Activated CD4-positive, alpha-beta memory T cell treated with anti-CD3 and anti-CD28 coated beads for 36 hours (primary cell): ENCODE measurements around the gene LRP1. TPM values are rescaled to one million over a fixed set of nuclear protein-coding genes. Genes with fewer than 3 reads are reported as not detected.

Experiments
- CTCF ChIA-PET: fragments of 350-600 bp; sonication (Branson Sonifier 250); formaldehyde crosslinking; loops from one replicate; lab custom pipeline; 2021; ENCODE audit warnings: antibody characterized with exemption, inconsistent platforms; lab: Charles Lee
- POLR2A ChIA-PET: fragments of 350-600 bp; sonication (Branson Sonifier 250); formaldehyde crosslinking; loops from one replicate; lab custom pipeline; 2021; ENCODE audit warnings: antibody characterized with exemption; lab: Charles Lee
- DNase-seq: peaks from one replicate; pipeline ENCODE4 v3.0.0-alpha.2; 2020
- H3K27ac Mint-ChIP-seq: one replicate; pipeline ENCODE4 v1.8.0; 2021; ENCODE audit warnings: mixed read lengths
- H3K27me3 Mint-ChIP-seq: one replicate; pipeline ENCODE4 v1.8.0; 2021; ENCODE audit warnings: mixed read lengths
- H3K36me3 Mint-ChIP-seq: one replicate; pipeline ENCODE4 v1.8.0; 2021; ENCODE audit warnings: mixed read lengths
- H3K4me1 Mint-ChIP-seq: one replicate; pipeline ENCODE4 v1.8.0; 2021; ENCODE audit warnings: low read depth, mixed read lengths
- H3K4me3 Mint-ChIP-seq: one replicate; pipeline ENCODE4 v1.8.0; 2021; ENCODE audit warnings: mild to moderate bottlenecking, mixed read lengths
- H3K9me3 Mint-ChIP-seq: one replicate; pipeline ENCODE4 v1.8.0; 2021; ENCODE audit warnings: mixed read lengths
- intact Hi-C: fragments of 100-400 bp; cut with micrococcal nuclease; formaldehyde crosslinking; loops from one replicate; pipeline ENCODE4 v1.15.1; 2023
- total RNA-seq, 2 experiments: library from RNA; stranded (reverse); gene quantifications; one replicate each; pipeline ENCODE4 v1.2.3, GENCODE V29; 2021

The LRP1 gene
- total RNA-seq, 2 experiments from 2014 or later, result 1.4 TPM

GRCh38 chr12:57224973-57225679 lies 96.8 kb downstream of the LRP1 start:
- Mint-ChIP-seq H3K9me3 (no peaks in the 10 kb centered on the region), H3K4me1 (peaks cover 35% of the 10 kb centered on the region), H3K27me3 (peaks cover 61% of the 10 kb centered on the region), H3K4me3 (peak overlapping the region; percentile 55), H3K36me3 (peaks cover 9% of the 10 kb centered on the region), H3K27ac (no peak overlapping the region)
- POLR2A ChIA-PET, result interaction anchor here (0.9 to 1.2 kb wide), 2 partner anchors 16 to 18 kb away, joined by 4 to 5 read pairs; no protein-coding TSS in a partner anchor
- CTCF ChIA-PET, result interaction anchor here (1.1 to 13.3 kb wide), 6 partner anchors 9 to 234 kb away, joined by 4 to 447 read pairs (median 8); partner anchors contain the start of genes GLI1, NXPH4 and STAT6
- intact Hi-C loops, result loop anchor here (1.0 to 5.0 kb wide), 3 partner anchors 10 to 138 kb away; partner anchors contain the start of gene NAB2
- DNase-seq, result peak; percentile 75

DNA sequence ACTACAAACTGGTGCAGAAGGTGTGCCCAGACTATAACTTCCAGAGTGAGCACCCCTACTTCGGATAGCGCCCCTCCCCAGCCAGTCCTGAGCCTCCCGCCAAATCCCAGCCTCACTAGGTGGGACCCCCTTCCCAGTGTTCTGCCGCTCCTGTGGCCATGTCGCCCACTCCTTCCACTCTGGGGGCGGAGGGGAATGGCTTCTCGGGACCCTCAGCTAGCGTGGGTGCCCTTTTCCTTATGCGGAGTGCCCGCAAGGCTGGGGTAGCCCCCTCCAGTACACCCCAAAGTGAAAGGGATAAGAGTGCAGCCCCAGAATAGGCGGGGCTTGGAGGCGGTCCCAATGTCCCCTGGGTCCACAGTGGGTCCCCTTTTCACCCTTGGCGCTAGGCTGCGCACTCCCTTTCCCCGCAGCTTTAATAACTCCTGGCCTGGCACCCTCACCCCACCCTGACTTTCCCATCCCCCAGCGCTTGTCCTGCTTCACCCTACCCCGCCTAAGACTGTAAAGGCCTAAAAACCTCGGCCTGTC lies 97.5 kb downstream of the LRP1 start:
- H3K27ac Mint-ChIP-seq, result no peak overlapping the region
- H3K36me3 Mint-ChIP-seq, result peaks cover 15% of the 10 kb centered on the region
- peak overlapping the region; percentile 23 for H3K4me3 Mint-ChIP-seq
- peaks cover 58% of the 10 kb centered on the region for H3K27me3 Mint-ChIP-seq
- ChIA-PET CTCF (interaction anchor here (2.9 to 13.3 kb wide), 3 partner anchors 11 to 227 kb away, joined by 9 to 447 read pairs (median 175); partner anchors contain the start of gene NXPH4), POLR2A (interaction anchor here (1.2 to 1.3 kb wide), 3 partner anchors 12 to 17 kb away, joined by 3 to 8 read pairs (median 4); no protein-coding TSS in a partner anchor)
- intact Hi-C loops, result loop anchor here (1.0 to 5.0 kb wide), 3 partner anchors 10 to 138 kb away; partner anchors contain the start of gene NAB2
- no peak for DNase-seq
- no peaks in the 10 kb centered on the region for H3K9me3 Mint-ChIP-seq
- H3K4me1 Mint-ChIP-seq, result peaks cover 38% of the 10 kb centered on the region

- Mint-ChIP-seq H3K27ac (no peak overlapping the region), H3K9me3 (no peaks in the 10 kb centered on the region), H3K4me3 (peak overlapping the region; percentile 24), H3K4me1 (peaks cover 42% of the 10 kb centered on the region), H3K27me3 (peaks cover 48% of the 10 kb centered on the region), H3K36me3 (peaks cover 25% of the 10 kb centered on the region)
- intact Hi-C loops, result loop anchor here (5.0 kb wide), 1 partner anchor 139 kb away; the partner anchor contains the start of gene NAB2
- CTCF ChIA-PET, result interaction anchor here (11.5 to 13.3 kb wide), 2 partner anchors 12 to 14 kb away, joined by 175 to 447 read pairs; partner anchors contain the start of gene NXPH4
- POLR2A ChIA-PET, result interaction anchor here (0.6 to 1.9 kb wide), 5 partner anchors 11 to 24 kb away, joined by 3 to 8 read pairs (median 5); partner anchors contain the start of gene STAC3
- DNase-seq, result no peak
These were observed 98.5 kb downstream of the LRP1 start for GRCh38 chr12:57226588-57227314.

- no peak overlapping the region for H3K4me3 Mint-ChIP-seq
- CTCF ChIA-PET, result interaction anchor here (0.9 to 13.3 kb wide), 3 partner anchors 13 to 231 kb away, joined by 5 to 447 read pairs (median 175); partner anchors contain the start of gene NXPH4
- H3K4me1 Mint-ChIP-seq, result peaks cover 48% of the 10 kb centered on the region
These were observed 99.2 kb downstream of the LRP1 start for GRCh38 chr12:57227315-57228115.

DNA sequence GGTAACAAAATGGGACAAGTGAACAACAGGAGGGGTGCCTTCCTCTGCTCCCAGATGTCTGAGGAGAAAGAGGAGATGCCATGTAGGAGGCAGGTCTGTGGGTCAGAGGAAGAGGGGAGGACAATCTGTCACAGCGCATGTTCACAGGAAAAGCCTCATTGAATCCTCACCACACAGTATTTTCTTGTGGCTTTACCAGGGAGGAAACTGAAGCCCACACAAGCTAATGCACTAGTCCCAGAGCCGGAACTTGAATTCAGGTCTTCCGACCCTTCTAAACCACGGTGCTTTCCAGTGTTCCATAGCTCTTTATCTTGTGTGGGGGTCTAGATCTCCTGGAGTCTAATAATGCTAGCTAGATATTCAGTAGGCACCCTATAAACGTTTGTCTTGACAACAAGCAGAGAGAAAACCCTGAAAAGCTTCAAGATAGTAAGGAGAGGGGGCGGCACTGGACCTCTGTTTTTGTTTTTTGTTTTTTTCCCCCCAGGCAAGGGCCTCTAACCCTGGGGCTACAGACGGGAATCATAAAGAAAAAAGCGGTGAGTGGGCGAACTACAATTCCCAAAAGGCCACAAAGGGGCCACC lies 100.9 kb downstream of the LRP1 start:
- ChIA-PET POLR2A (interaction anchor here (0.8 to 3.5 kb wide), 8 partner anchors 8 to 251 kb away, joined by 3 to 38 read pairs (median 6); partner anchors contain the start of genes ARHGAP9 and STAT6), CTCF (interaction anchor here (0.5 to 13.3 kb wide), 11 partner anchors 10 to 600 kb away, joined by 3 to 447 read pairs (median 4); partner anchors contain the start of genes GLI1 and NXPH4)
- Mint-ChIP-seq H3K9me3 (no peaks in the 10 kb centered on the region), H3K36me3 (peaks cover 49% of the 10 kb centered on the region), H3K4me1 (peaks cover 54% of the 10 kb centered on the region), H3K27me3 (peaks cover 26% of the 10 kb centered on the region), H3K27ac (peak overlapping the region; percentile 94), H3K4me3 (peak overlapping the region; percentile 98)
- intact Hi-C loops, result loop anchor here (1.0 to 5.0 kb wide), 2 partner anchors 10 to 142 kb away; partner anchors contain the start of gene NAB2
- no peak for DNase-seq

More at GRCh38 chr12:57227315-57228115, 99.2 kb downstream of the LRP1 start:
- Mint-ChIP-seq H3K27ac (no peak overlapping the region), H3K27me3 (peaks cover 40% of the 10 kb centered on the region), H3K9me3 (no peaks in the 10 kb centered on the region), H3K36me3 (peaks cover 32% of the 10 kb centered on the region)
- DNase-seq, result no peak
- POLR2A ChIA-PET, result interaction anchor here (1.3 to 1.9 kb wide), 2 partner anchors 12 to 15 kb away, joined by 6 to 8 read pairs; no protein-coding TSS in a partner anchor
- intact Hi-C loops, result loop anchor here (5.0 kb wide), 1 partner anchor 140 kb away; the partner anchor contains the start of gene NAB2

GRCh38 chr12:57229634-57230380 lies 101.5 kb downstream of the LRP1 start, which contains the start of gene SHMT2:
Gene SHMT2 (plus strand): TSS chr12:57229711. CDS start chr12:57229779, 68 bp downstream.
- ChIA-PET POLR2A (interaction anchor here (0.8 to 3.5 kb wide), 10 partner anchors 8 to 546 kb away, joined by 3 to 38 read pairs (median 6); partner anchors contain the start of genes ARHGAP9 and STAT6), CTCF (interaction anchor here (0.5 to 13.3 kb wide), 11 partner anchors 10 to 601 kb away, joined by 3 to 447 read pairs (median 4); partner anchors contain the start of genes GLI1 and NXPH4)
- DNase-seq, result peak; percentile 96
- Mint-ChIP-seq H3K4me1 (peaks cover 56% of the 10 kb centered on the region), H3K9me3 (no peaks in the 10 kb centered on the region), H3K27ac (peak within 1 kb of the TSS; percentile 94), H3K27me3 (peaks cover 20% of the 10 kb centered on the region), H3K36me3 (peaks cover 55% of the 10 kb centered on the region), H3K4me3 (peak within 1 kb of the TSS; percentile 98)
- intact Hi-C loops, result loop anchor here (1.0 to 5.0 kb wide), 2 partner anchors 9 to 143 kb away; partner anchors contain the start of gene NAB2

- CTCF ChIA-PET, result interaction anchor here (1.2 to 13.3 kb wide), 7 partner anchors 10 to 229 kb away, joined by 3 to 447 read pairs (median 7); partner anchors contain the start of genes GLI1 and NXPH4
- Mint-ChIP-seq H3K4me3 (peak overlapping the region; percentile 98), H3K4me1 (peaks cover 54% of the 10 kb centered on the region), H3K36me3 (peaks cover 58% of the 10 kb centered on the region), H3K27ac (peak overlapping the region; percentile 94), H3K27me3 (peaks cover 16% of the 10 kb centered on the region), H3K9me3 (no peaks in the 10 kb centered on the region)
- intact Hi-C loops, result no loop called here
- no peak for DNase-seq
- POLR2A ChIA-PET, result interaction anchor here (1.0 to 3.5 kb wide), 6 partner anchors 9 to 547 kb away, joined by 3 to 38 read pairs (median 8); partner anchors contain the start of genes ARHGAP9 and STAT6
These were observed 102.3 kb downstream of the LRP1 start for GRCh38 chr12:57230381-57231155.

DNA sequence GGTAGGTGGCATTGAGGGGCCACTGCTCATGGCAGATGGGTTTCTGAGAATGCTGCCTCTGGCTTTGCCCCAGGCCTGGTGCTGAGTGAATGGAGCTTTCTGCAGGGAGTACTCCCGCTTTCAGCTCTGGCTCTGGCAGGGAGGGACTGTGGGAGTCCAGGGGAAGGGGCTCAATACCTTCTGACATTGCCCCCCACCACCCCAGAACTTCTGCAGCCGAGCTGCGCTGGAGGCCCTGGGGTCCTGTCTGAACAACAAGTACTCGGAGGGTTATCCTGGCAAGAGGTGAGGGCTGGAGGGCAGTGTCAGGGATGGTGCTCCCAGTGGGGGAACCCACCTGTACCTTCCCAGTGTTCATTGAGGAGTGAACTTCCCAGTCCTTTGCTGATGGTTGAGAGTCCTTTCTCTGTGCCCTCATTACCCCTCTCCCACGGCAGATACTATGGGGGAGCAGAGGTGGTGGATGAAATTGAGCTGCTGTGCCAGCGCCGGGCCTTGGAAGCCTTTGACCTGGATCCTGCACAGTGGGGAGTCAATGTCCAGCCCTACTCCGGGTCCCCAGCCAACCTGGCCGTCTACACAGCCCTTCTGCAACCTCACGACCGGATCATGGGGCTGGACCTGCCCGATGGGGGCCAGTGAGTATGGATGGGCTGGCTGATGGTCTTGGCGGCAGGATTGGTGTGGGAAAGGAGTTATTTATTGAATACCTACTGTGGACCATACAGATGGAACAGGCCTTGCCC lies 103.2 kb downstream of the LRP1 start:
- H3K27ac Mint-ChIP-seq, result peak overlapping the region; percentile 94
- H3K4me1 Mint-ChIP-seq, result peaks cover 53% of the 10 kb centered on the region
- no peak for DNase-seq
- peaks cover 9% of the 10 kb centered on the region for H3K27me3 Mint-ChIP-seq
- H3K9me3 Mint-ChIP-seq, result no peaks in the 10 kb centered on the region
- POLR2A ChIA-PET, result interaction anchor here (2.5 to 3.5 kb wide), 2 partner anchors 8 to 120 kb away, joined by 12 to 38 read pairs; partner anchors contain the start of gene STAT6
- intact Hi-C loops, result no loop called here
- CTCF ChIA-PET, result interaction anchor here (1.2 to 13.3 kb wide), 3 partner anchors 9 to 17 kb away, joined by 3 to 447 read pairs (median 175); partner anchors contain the start of gene NXPH4
- peaks cover 56% of the 10 kb centered on the region for H3K36me3 Mint-ChIP-seq
- H3K4me3 Mint-ChIP-seq, result peak overlapping the region; percentile 98
